A549 (cell line): ENCODE measurements around the gene ZBTB8A. TPM values are rescaled to one million over a fixed set of nuclear protein-coding genes. Genes with fewer than 3 reads are reported as not detected.

Source experiments
- ATAC-seq, 2 experiments: fragments of 200-7000 bp in 1 of 2; fragments of >200 bp in 1 of 2; cut with Nextera tagmentation in 1 of 2; cut with Tn5 transposase in 1 of 2; 3 replicates each; pipeline versions ENCODE4 v1.8.0 to v1.9.1; 2018 to 2020; ENCODE audit warnings: mild to moderate bottlenecking in 1 of 2, moderate library complexity in 1 of 2
- CTCF ChIA-PET: fragments of 300-600 bp; sonication (Branson Sonifier 250); formaldehyde crosslinking; extraction: SDS; loops from one replicate; lab custom pipeline; 2021; ENCODE audit warnings: antibody characterized with exemption, inconsistent platforms; lab: Yijun Ruan, JAX
- POLR2A ChIA-PET: fragments of 350-600 bp; formaldehyde crosslinking; extraction: SDS; loops from one replicate; lab custom pipeline; 2021; ENCODE audit warnings: antibody characterized with exemption, inconsistent platforms; lab: Yijun Ruan, JAX
- DNase-seq, 2 experiments: peaks; one replicate each; pipeline versions ENCODE4 v3.0.0 to v3.0.0-alpha.2; 2011 to 2016; ENCODE audit warnings: low read depth in 1 of 2, low spot score in 1 of 2
- FAIRE-seq: peaks from 2 replicates; lab custom pipeline; 2011; peaks lifted over from hg19 to GRCh38; lab: Jason Lieb, UNC
- H3K27ac ChIP-seq, 2 experiments: fragments of >200 bp; sonication (Bioruptor Twin); formaldehyde crosslinking; 3 replicates each; pipeline ENCODE4 v1.5.1; 2016 to 2017
- H3K4me1 ChIP-seq: fragments of >200 bp; sonication (Bioruptor Twin); formaldehyde crosslinking; 3 replicates; pipeline ENCODE4 v1.6.1; 2016
- H3K4me2 ChIP-seq: fragments of >200 bp; sonication (Bioruptor Twin); formaldehyde crosslinking; 3 replicates; pipeline ENCODE4 v1.6.1; 2016
- H3K4me3 ChIP-seq: fragments of >200 bp; sonication (Bioruptor Twin); formaldehyde crosslinking; 3 replicates; pipeline ENCODE4 v1.5.1; 2016
- H3K9me3 ChIP-seq: fragments of >200 bp; sonication (Bioruptor Twin); formaldehyde crosslinking; 3 replicates; pipeline ENCODE4 v1.6.1; 2016
- CEBPB ChIP-seq, 2 experiments: fragments of >200 bp in 1 of 2; sonication (Bioruptor Twin) in 1 of 2; formaldehyde crosslinking in 1 of 2; IDR thresholded peaks; 2 replicates each; pipeline ENCODE4 v1.6.1; 2012 to 2016
- E2F6 ChIP-seq: IDR thresholded peaks from 2 replicates; pipeline ENCODE4 v1.6.1; 2012; ENCODE audit warnings: low read depth, borderline replicate concordance
- EHF ChIP-seq: fragments of 250-450 bp; sonication (Bioruptor Pico); IDR thresholded peaks from 2 replicates; pipeline ENCODE4 v1.5.0; 2020; ENCODE audit warnings: mild to moderate bottlenecking
- EP300 ChIP-seq, 2 experiments: fragments of >200 bp; sonication (Bioruptor Twin); formaldehyde crosslinking; IDR thresholded peaks; 2 replicates in 1 of 2; 3 replicates in 1 of 2; pipeline ENCODE4 v1.6.1; 2016 to 2017
- FOSL2 ChIP-seq, 2 experiments: fragments of 450-650 bp in 1 of 2; fragments of >200 bp in 1 of 2; sonication (Bioruptor Twin) in 1 of 2; formaldehyde crosslinking; IDR thresholded peaks; 2 replicates each; pipeline versions ENCODE4 v1.5.0 to v1.6.1; 2016 to 2020; ENCODE audit warnings: mild to moderate bottlenecking in 1 of 2, moderate library complexity in 1 of 2
- HDAC2 ChIP-seq: fragments of 200-600 bp; sonication (generic); IDR thresholded peaks from 2 replicates; pipeline ENCODE4 v1.6.1; 2016
- HMGXB4 ChIP-seq: fragments of 250-450 bp; sonication (Bioruptor Pico); IDR thresholded peaks from 2 replicates; pipeline ENCODE4 v1.5.0; 2021; ENCODE audit warnings: mild to moderate bottlenecking, moderate library complexity, borderline replicate concordance
- JUN ChIP-seq, 2 experiments: fragments of >200 bp; sonication (Bioruptor Twin); formaldehyde crosslinking; IDR thresholded peaks; 2 replicates in 1 of 2; 3 replicates in 1 of 2; pipeline ENCODE4 v1.6.1; 2016 to 2017
- KDM1A ChIP-seq: fragments of 200-600 bp; sonication (generic); IDR thresholded peaks from 2 replicates; pipeline ENCODE4 v1.6.1; 2016; ENCODE audit warnings: low read depth, mild to moderate bottlenecking
- KDM5A ChIP-seq: fragments of 200-600 bp; sonication (generic); IDR thresholded peaks from 2 replicates; pipeline ENCODE4 v1.6.1; 2016; ENCODE audit warnings: antibody characterized with exemption, mild to moderate bottlenecking
- MAFK ChIP-seq: fragments of 450-650 bp; IDR thresholded peaks from 2 replicates; pipeline ENCODE4 v1.6.1; 2014; ENCODE audit not compliant: partially characterized antibody
- MAX ChIP-seq: IDR thresholded peaks from 2 replicates; pipeline ENCODE4 v1.6.1; 2012
- MYC ChIP-seq: IDR thresholded peaks from 2 replicates; pipeline ENCODE4 v1.6.1; 2012; ENCODE audit warnings: mild to moderate bottlenecking, inconsistent platforms, low read length, improper control_type of control experiment, borderline replicate concordance
- NFE2L2 ChIP-seq: fragments of 150-350 bp; conservative IDR thresholded peaks from 2 replicates; pipeline ENCODE4 v1.6.1; 2014; ENCODE audit warnings: low read length
- NR3C1 ChIP-seq: fragments of >200 bp; sonication (Bioruptor Twin); formaldehyde crosslinking; IDR thresholded peaks from 3 replicates; pipeline ENCODE4 v1.6.1; 2017
- PBX3 ChIP-seq: IDR thresholded peaks from 2 replicates; pipeline ENCODE4 v1.6.1; 2012
- POLR2A ChIP-seq: IDR thresholded peaks from 2 replicates; pipeline ENCODE4 v1.6.1; 2012; ENCODE audit warnings: mild to moderate bottlenecking, low read length
- POLR2AphosphoS2 ChIP-seq: conservative IDR thresholded peaks from 2 replicates; pipeline ENCODE4 v1.6.1; 2012; ENCODE audit warnings: low read length, improper control_type of control experiment, inconsistent platforms
- RCOR1 ChIP-seq: fragments of 150-350 bp; IDR thresholded peaks from 2 replicates; pipeline ENCODE4 v1.6.1; 2014; ENCODE audit warnings: antibody characterized with exemption, low read length, low read depth
- REST ChIP-seq: fragments of 200-600 bp; sonication (generic); IDR thresholded peaks from 2 replicates; pipeline ENCODE4 v1.6.1; 2016; ENCODE audit warnings: antibody characterized with exemption, mild to moderate bottlenecking, moderate library complexity
- RNF2 ChIP-seq: fragments of 200-600 bp; sonication (generic); IDR thresholded peaks from 2 replicates; pipeline ENCODE4 v1.6.1; 2016; ENCODE audit warnings: low read depth, mild to moderate bottlenecking, antibody characterized with exemption, moderate library complexity, borderline replicate concordance
- SMC3 ChIP-seq: fragments of >200 bp; sonication (Bioruptor Twin); formaldehyde crosslinking; IDR thresholded peaks from 3 replicates; pipeline ENCODE4 v1.6.1; 2018; ENCODE audit warnings: inconsistent platforms
- TFCP2L1 ChIP-seq: fragments of 250-450 bp; sonication (Bioruptor Pico); IDR thresholded peaks from 2 replicates; pipeline ENCODE4 v1.5.0; 2021; ENCODE audit warnings: mild to moderate bottlenecking
- USF2 ChIP-seq: fragments of 450-650 bp; IDR thresholded peaks from 2 replicates; pipeline ENCODE4 v1.6.1; 2014; ENCODE audit warnings: antibody characterized with exemption
- ZNF302 ChIP-seq: fragments of 250-450 bp; sonication (Bioruptor Pico); IDR thresholded peaks from 2 replicates; pipeline ENCODE4 v1.9.0; 2021; ENCODE audit warnings: inconsistent platforms, mild to moderate bottlenecking, moderate library complexity
- ZSCAN20 ChIP-seq: fragments of 250-450 bp; sonication (Bioruptor Pico); IDR thresholded peaks from 2 replicates; pipeline ENCODE4 v1.8.0; 2022; ENCODE audit warnings: mild to moderate bottlenecking, moderate library complexity
- WGBS: methylation state at CpG from one replicate; pipeline ENCODE4 v1.1.6; 2017; ENCODE audit errors: missing lambda C conversion rate; 5-methylcytosine and 5-hydroxymethylcytosine counted together
- polyA plus RNA-seq, 4 experiments: library from polyadenylated mRNA; depleted of rRNA in 3 of 4; stranded (reverse); fragments of >200 nt; fragmentation: RNase III in 1 of 4; extraction: RNeasy Plus Mini Kit Qiagen cat#74134 plus additional on column Dnase treatment in 1 of 4; gene quantifications; 2 replicates in 3 of 4; 3 replicates in 1 of 4; pipeline ENCODE4 v1.2.3, GENCODE V29; 2011 to 2017

ZBTB8A gene
- polyA plus RNA-seq, 2 of the 4 experiments (the other 2 are of a cell fraction): 2.7 to 6.0 TPM

- TF ChIP-seq EHF (CRISPR knock-in tag): no peak
- no peak for TF ChIP-seq USF2
- no peak for TF ChIP-seq FOSL2 (IDR thresholded peaks at IDR 0.05)
- TF ChIP-seq FOSL2 (CRISPR knock-in tag; IDR thresholded peaks at IDR 0.05): no peak
- TF ChIP-seq HDAC2: no peak
Observed at GRCh38 chr1:32509939-32510338, 29.3 kb upstream of the ZBTB8A start (continued).

GRCh38 chr1:32516402-32516801 lies 22.8 kb upstream of the ZBTB8A start:
- CTCF ChIA-PET: no interaction called here

GRCh38 chr1:32518976-32519375 lies 20.3 kb upstream of the ZBTB8A start:
- Histone ChIP-seq H3K9me3 (no peaks in the 10 kb centered on the region), H3K4me1 (no peaks in the 10 kb centered on the region), H3K27ac (no peak overlapping the region), H3K4me3 (no peak overlapping the region), H3K4me2 (no peak overlapping the region)
- 73% methylated on average over 4 of the region's 4 CpGs for WGBS
- DNase-seq: no peak
- ATAC-seq: no peak
- CTCF ChIA-PET: interaction anchor here (1.3 to 3.8 kb wide), 7 partner anchors 15 to 118 kb away, joined by 3 to 13 read pairs (median 6); no protein-coding TSS in a partner anchor
- TF ChIP-seq POLR2AphosphoS2 (no peak), HMGXB4 (no peak), CEBPB (IDR thresholded peaks at IDR 0.05) (no peak), FOSL2 (IDR thresholded peaks at IDR 0.05) (no peak), FOSL2 (CRISPR knock-in tag; IDR thresholded peaks at IDR 0.05) (no peak), TFCP2L1 (CRISPR knock-in tag) (no peak), PBX3 (no peak), REST (no peak), RNF2 (no peak), KDM5A (no peak), POLR2A (no peak)
- FAIRE-seq: no peak
- POLR2A ChIA-PET: no interaction called here

More at GRCh38 chr1:32516402-32516801, 22.8 kb upstream of the ZBTB8A start:
- Histone ChIP-seq H3K4me1 (no peaks in the 10 kb centered on the region), H3K27ac (no peak overlapping the region), H3K4me2 (no peak overlapping the region), H3K4me3 (no peak overlapping the region), H3K9me3 (0 out of 3 replicates have a peak, but pooled peaks cover 4% of the 10 kb centered on the region)
- no peak for TF ChIP-seq PBX3
- TF ChIP-seq MAX: no peak
- no peak for TF ChIP-seq FOSL2 (IDR thresholded peaks at IDR 0.05)
- TF ChIP-seq FOSL2 (CRISPR knock-in tag; IDR thresholded peaks at IDR 0.05): no peak
- TF ChIP-seq MYC: no peak
- no peak for TF ChIP-seq MAFK
- TF ChIP-seq NFE2L2: no peak
- TF ChIP-seq SMC3: no peak
- TF ChIP-seq ZNF302 (CRISPR knock-in tag): no peak
- TF ChIP-seq EP300 (IDR thresholded peaks at IDR 0.05): no peak
- no peak for TF ChIP-seq RCOR1
- TF ChIP-seq JUN (IDR thresholded peaks at IDR 0.05): no peak
- no peak for TF ChIP-seq KDM1A
- TF ChIP-seq E2F6: no peak
- no peak for TF ChIP-seq NR3C1
- no peak for TF ChIP-seq ZSCAN20 (CRISPR knock-in tag)
- no peak for TF ChIP-seq EHF (CRISPR knock-in tag)
- no peak for TF ChIP-seq KDM5A
- POLR2A ChIA-PET: no interaction called here
- 64% methylated on average over 5 of the region's 5 CpGs for WGBS
- DNase-seq (no peak), FAIRE-seq (no peak), ATAC-seq (no peak)
